Measurements from ENCODE around the gene C22orf31. TPM values are rescaled to one million over a fixed set of nuclear protein-coding genes. Genes with fewer than 3 reads are reported as not detected.

C22orf31 gene
- total RNA-seq, 1 experiment from 2014 or later, result not detected

- Histone ChIP-seq H3T11ph (ENCODE audit: low read length) (no peak overlapping the region), H3K4ac (ENCODE audit: low read depth, low read length) (no peak overlapping the region), H2AK5ac (ENCODE audit: insufficient read length, low read length) (no peak overlapping the region), H4K5ac (ENCODE audit: insufficient read length, low read depth, low read length) (no peak overlapping the region), H2BK20ac (ENCODE audit: low read depth, low read length, poor library complexity, severe bottlenecking) (no peak overlapping the region), H3K23me2 (ENCODE audit: insufficient read length, low read depth, low read length, poor library complexity, severe bottlenecking) (no peaks in the 10 kb centered on the region), H2BK12ac (ENCODE audit: insufficient read length, low read depth, low read length) (no peak overlapping the region), H3K56ac (ENCODE audit: insufficient read length, low read depth, low read length) (no peak overlapping the region), H2BK120ac (ENCODE audit: low read depth, low read length, poor library complexity, severe bottlenecking) (no peak overlapping the region), H3K4me2 (ENCODE audit: insufficient read depth, insufficient read length, low read length) (no peak overlapping the region), H3K23ac (ENCODE audit: insufficient read length, low read depth, low read length) (no peak overlapping the region), H3K9me3 (ENCODE audit: control insufficient read depth, low read depth, low read length) (no peaks in the 10 kb centered on the region), H4K20me1 (ENCODE audit: control insufficient read depth, insufficient read depth, insufficient read length) (no peaks in the 10 kb centered on the region), H3K27ac (ENCODE audit: insufficient read length, low read depth, low read length) (no peak overlapping the region), H3K27me3 (ENCODE audit: insufficient read depth, low read length) (no peaks in the 10 kb centered on the region), H2AFZ (ENCODE audit: low read length) (no peak overlapping the region), H3K18ac (ENCODE audit: insufficient read length, low read depth, low read length) (no peak overlapping the region), H3K9ac (ENCODE audit: extremely low read depth, insufficient read length, low read length) (no peak overlapping the region), H3K79me1 (ENCODE audit: insufficient read depth, low read depth, low read length, poor library complexity, severe bottlenecking) (no peaks in the 10 kb centered on the region), H3K4me1 (ENCODE audit: insufficient read depth, low read length) (no peaks in the 10 kb centered on the region), H3K14ac (ENCODE audit: insufficient read depth, low read length) (no peak overlapping the region), H2BK5ac (ENCODE audit: insufficient read length, low read length) (no peak overlapping the region), H3K79me2 (ENCODE audit: insufficient read depth, low read length) (no peaks in the 10 kb centered on the region), H4K8ac (replicated peaks; ENCODE audit: insufficient read length, low read depth, low read length) (no peak overlapping the region), H4K91ac (ENCODE audit: insufficient read length, low read depth, low read length) (no peak overlapping the region), H2BK15ac (ENCODE audit: low read depth, low read length) (no peak overlapping the region)
- no peak for DNase-seq
- no peaks in the 10 kb centered on the region for H3K36me3 Mint-ChIP-seq (ENCODE audit: insufficient read depth in 1 of 3, low read depth in 3 of 3)
- H3K27me3 Mint-ChIP-seq (ENCODE audit: low read depth), result no peaks in the 10 kb centered on the region
- TF ChIP-seq CTCF (conservative IDR thresholded peaks at IDR 0.05), result no peak
- H3K27ac Mint-ChIP-seq, result peak overlapping the region in 1 of 3 experiments; percentile 9; a peak in 1 of 7 replicates
- no CpG with 5 or more reads among the region's 2 CpGs for WGBS (ENCODE audit: extremely low coverage, insufficient read length, low lambda C conversion rate)
- no peak overlapping the region for H3K4me3 Mint-ChIP-seq
- no peaks in the 10 kb centered on the region for H3K9me3 Mint-ChIP-seq
- peaks cover 16 to 32% of the 10 kb centered on the region in 2 experiments for H3K4me1 Mint-ChIP-seq
These were observed 43.8 kb upstream of the C22orf31 start for GRCh38 chr22:29105468-29105867.

Data from H9 (cell line).